K562 (cell line): ENCODE measurements around the gene CD300C. TPM values are rescaled to one million over a fixed set of nuclear protein-coding genes. Genes with fewer than 3 reads are reported as not detected.

Source experiments
- CCNT2 ChIP-seq: IDR thresholded peaks from 2 replicates; pipeline ENCODE4 v1.6.1; 2011; ENCODE audit warnings: borderline replicate concordance, low read depth, mild to moderate bottlenecking, moderate library complexity, mixed read lengths, low read length; ENCODE audit not compliant: insufficient read length; ENCODE audit errors: extremely low read depth
- GTF2E2 ChIP-seq: fragments of 200-800 bp; sonication (Bioruptor generic); IDR thresholded peaks from 2 replicates; pipeline ENCODE4 v1.6.1; 2016; ENCODE audit warnings: missing genetic modification characterization, missing compliant biosample characterization
- SPI1 ChIP-seq: IDR thresholded peaks from 2 replicates; pipeline ENCODE4 v1.6.1; 2011; ENCODE audit warnings: low read depth, low read length, control low read depth, borderline replicate concordance
- TCF7 ChIP-seq: sonication (generic); IDR thresholded peaks from 2 replicates; pipeline ENCODE4 v1.6.1; 2016; ENCODE audit warnings: antibody characterized with exemption, borderline replicate concordance
- polyA plus RNA-seq, 8 experiments: library from polyadenylated mRNA; depleted of rRNA in 4 of 8; stranded (reverse) in 5 of 8; unstranded in 3 of 8; fragments of >200 nt; fragmentation: Nextera tagmentation in 2 of 8; fragmentation: Illumina TruSeq in 1 of 8; extraction: Ambion mirVana in 2 of 8; extraction: Trizol in 1 of 8; gene quantifications; 2 replicates each; pipeline versions ENCODE4 v1.2.1 to v1.2.3, GENCODE V29; 2011 to 2014; ENCODE audit warnings: inconsistent platforms in 1 of 8, missing spikeins in 1 of 8
- total RNA-seq, 7 experiments: library from RNA; depleted of rRNA in 6 of 7; stranded (reverse); fragments of >200 nt in 6 of 7; fragmentation: Illumina TruSeq in 2 of 7; extraction: Trizol in 2 of 7; gene quantifications; 2 replicates each; pipeline versions ENCODE4 v1.2.1 to v1.2.3, GENCODE V29; 2011 to 2021; ENCODE audit warnings: low replicate concordance in 1 of 7
- TF ChIP-seq, protein P1 (sequence below): sonication (generic); formaldehyde crosslinking; IDR thresholded peaks from 2 replicates; pipeline ENCODE4 v1.8.0; 2022; ENCODE audit warnings: mild to moderate bottlenecking, missing genetic modification reagents
- TF ChIP-seq, protein P2 (sequence below): sonication (generic); formaldehyde crosslinking; IDR thresholded peaks from 2 replicates; pipeline ENCODE4 v1.8.1; 2023; ENCODE audit warnings: mild to moderate bottlenecking, missing genetic modification reagents, moderate library complexity
- TF ChIP-seq, protein P3 (sequence below): sonication (generic); formaldehyde crosslinking; IDR thresholded peaks from 2 replicates; pipeline ENCODE4 v1.8.1; 2022; ENCODE audit warnings: missing genetic modification reagents

The CD300C gene
- total and polyA plus RNA-seq, 9 of the 15 experiments (the other 6 are each of a cell fraction or from before 2014, with no cell fraction given) = 0.04 to 0.16 (median 0.07) TPM; not detected in 6

DNA sequence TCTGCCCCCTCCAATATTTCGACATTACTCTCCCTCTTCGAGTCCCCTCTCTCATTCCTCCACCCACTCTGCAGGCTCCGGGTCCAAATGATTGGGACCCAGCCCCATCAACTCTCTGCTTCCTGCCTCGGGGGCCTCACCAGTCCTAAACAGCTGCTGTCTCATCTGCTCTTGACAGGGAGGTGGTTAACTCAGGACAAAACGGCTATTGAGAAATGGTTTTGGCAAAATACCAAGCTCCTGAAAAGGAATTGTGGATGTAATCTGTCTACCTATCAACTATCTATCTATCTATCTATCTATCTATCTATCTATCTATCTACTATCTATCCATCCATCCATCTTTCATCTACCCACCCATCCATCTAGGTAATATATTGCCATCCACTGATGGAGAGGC, 19.2 kb upstream of the CD300C start (continued):
- TF ChIP-seq, protein P1, sequence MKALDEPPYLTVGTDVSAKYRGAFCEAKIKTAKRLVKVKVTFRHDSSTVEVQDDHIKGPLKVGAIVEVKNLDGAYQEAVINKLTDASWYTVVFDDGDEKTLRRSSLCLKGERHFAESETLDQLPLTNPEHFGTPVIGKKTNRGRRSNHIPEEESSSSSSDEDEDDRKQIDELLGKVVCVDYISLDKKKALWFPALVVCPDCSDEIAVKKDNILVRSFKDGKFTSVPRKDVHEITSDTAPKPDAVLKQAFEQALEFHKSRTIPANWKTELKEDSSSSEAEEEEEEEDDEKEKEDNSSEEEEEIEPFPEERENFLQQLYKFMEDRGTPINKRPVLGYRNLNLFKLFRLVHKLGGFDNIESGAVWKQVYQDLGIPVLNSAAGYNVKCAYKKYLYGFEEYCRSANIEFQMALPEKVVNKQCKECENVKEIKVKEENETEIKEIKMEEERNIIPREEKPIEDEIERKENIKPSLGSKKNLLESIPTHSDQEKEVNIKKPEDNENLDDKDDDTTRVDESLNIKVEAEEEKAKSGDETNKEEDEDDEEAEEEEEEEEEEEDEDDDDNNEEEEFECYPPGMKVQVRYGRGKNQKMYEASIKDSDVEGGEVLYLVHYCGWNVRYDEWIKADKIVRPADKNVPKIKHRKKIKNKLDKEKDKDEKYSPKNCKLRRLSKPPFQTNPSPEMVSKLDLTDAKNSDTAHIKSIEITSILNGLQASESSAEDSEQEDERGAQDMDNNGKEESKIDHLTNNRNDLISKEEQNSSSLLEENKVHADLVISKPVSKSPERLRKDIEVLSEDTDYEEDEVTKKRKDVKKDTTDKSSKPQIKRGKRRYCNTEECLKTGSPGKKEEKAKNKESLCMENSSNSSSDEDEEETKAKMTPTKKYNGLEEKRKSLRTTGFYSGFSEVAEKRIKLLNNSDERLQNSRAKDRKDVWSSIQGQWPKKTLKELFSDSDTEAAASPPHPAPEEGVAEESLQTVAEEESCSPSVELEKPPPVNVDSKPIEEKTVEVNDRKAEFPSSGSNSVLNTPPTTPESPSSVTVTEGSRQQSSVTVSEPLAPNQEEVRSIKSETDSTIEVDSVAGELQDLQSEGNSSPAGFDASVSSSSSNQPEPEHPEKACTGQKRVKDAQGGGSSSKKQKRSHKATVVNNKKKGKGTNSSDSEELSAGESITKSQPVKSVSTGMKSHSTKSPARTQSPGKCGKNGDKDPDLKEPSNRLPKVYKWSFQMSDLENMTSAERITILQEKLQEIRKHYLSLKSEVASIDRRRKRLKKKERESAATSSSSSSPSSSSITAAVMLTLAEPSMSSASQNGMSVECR = no peak
- TF ChIP-seq, protein P2, sequence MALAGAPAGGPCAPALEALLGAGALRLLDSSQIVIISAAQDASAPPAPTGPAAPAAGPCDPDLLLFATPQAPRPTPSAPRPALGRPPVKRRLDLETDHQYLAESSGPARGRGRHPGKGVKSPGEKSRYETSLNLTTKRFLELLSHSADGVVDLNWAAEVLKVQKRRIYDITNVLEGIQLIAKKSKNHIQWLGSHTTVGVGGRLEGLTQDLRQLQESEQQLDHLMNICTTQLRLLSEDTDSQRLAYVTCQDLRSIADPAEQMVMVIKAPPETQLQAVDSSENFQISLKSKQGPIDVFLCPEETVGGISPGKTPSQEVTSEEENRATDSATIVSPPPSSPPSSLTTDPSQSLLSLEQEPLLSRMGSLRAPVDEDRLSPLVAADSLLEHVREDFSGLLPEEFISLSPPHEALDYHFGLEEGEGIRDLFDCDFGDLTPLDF (CRISPR knock-in tag) = no peak
- TF ChIP-seq TCF7 (no peak), CCNT2 (no peak), GTF2E2 (tag) (no peak), SPI1 (no peak)
- TF ChIP-seq, protein P3, sequence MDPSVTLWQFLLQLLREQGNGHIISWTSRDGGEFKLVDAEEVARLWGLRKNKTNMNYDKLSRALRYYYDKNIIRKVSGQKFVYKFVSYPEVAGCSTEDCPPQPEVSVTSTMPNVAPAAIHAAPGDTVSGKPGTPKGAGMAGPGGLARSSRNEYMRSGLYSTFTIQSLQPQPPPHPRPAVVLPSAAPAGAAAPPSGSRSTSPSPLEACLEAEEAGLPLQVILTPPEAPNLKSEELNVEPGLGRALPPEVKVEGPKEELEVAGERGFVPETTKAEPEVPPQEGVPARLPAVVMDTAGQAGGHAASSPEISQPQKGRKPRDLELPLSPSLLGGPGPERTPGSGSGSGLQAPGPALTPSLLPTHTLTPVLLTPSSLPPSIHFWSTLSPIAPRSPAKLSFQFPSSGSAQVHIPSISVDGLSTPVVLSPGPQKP = no peak
